T-helper 17 cell (primary cell): ENCODE results near the gene ARSB. TPM values are rescaled to one million over a fixed set of nuclear protein-coding genes. Genes with fewer than 3 reads are reported as not detected.

Experiments used
- ATAC-seq: fragments of 150-1000 bp; cut with Tn5 transposase; 2 replicates; pipeline ENCODE4 v1.10.0; 2021; ENCODE audit warnings: mild to moderate bottlenecking, moderate library complexity
- DNase-seq, 3 donors: peaks; one replicate each; pipeline versions ENCODE4 v3.0.0 to v3.0.0-alpha.2; 2020 to 2021
- H3K9me3 ChIP-seq: one replicate; pipeline ENCODE4 v1.7.0; 2013; ENCODE audit warnings: low read length, mild to moderate bottlenecking; ENCODE audit not compliant: control insufficient read depth, poor library complexity, severe bottlenecking
- H3K27ac Mint-ChIP-seq: one replicate; pipeline ENCODE4 v1.8.0; 2022; ENCODE audit warnings: mild to moderate bottlenecking, moderate library complexity, mixed read lengths
- H3K27me3 Mint-ChIP-seq: one replicate; pipeline ENCODE4 v1.8.0; 2022; ENCODE audit warnings: mixed read lengths
- H3K36me3 Mint-ChIP-seq: one replicate; pipeline ENCODE4 v1.8.0; 2022; ENCODE audit warnings: low read depth, mixed read lengths
- H3K4me1 Mint-ChIP-seq: one replicate; pipeline ENCODE4 v1.8.0; 2022; ENCODE audit warnings: mild to moderate bottlenecking, mixed read lengths
- H3K4me3 Mint-ChIP-seq: one replicate; pipeline ENCODE4 v1.8.0; 2022; ENCODE audit warnings: mild to moderate bottlenecking, moderate library complexity, mixed read lengths
- total RNA-seq, 4 donors: library from RNA in 2 of 4; stranded (reverse) in 2 of 4; gene quantifications; one replicate each; pipeline ENCODE4 v1.2.3 and lab custom pipeline; 2022 to 2026

ARSB gene
- total RNA-seq, 2 donors from 2014 or later = 8.3 to 8.6 TPM

- no peak for ATAC-seq
- no peaks in the 10 kb centered on the region for H3K4me1 Mint-ChIP-seq
- H3K4me3 Mint-ChIP-seq = no peak overlapping the region
- H3K27me3 Mint-ChIP-seq = no peaks in the 10 kb centered on the region
- peaks cover 4% of the 10 kb centered on the region for H3K36me3 Mint-ChIP-seq
- H3K27ac Mint-ChIP-seq = no peak overlapping the region
- no peaks in the 10 kb centered on the region for H3K9me3 ChIP-seq
- no peak for DNase-seq
Measured at GRCh38 chr5:78791501-78792100, 193.5 kb downstream of the ARSB start.

GRCh38 chr5:78787783-78788182 lies 197.3 kb downstream of the ARSB start:
- DNase-seq (no peak), ATAC-seq (no peak)
- Mint-ChIP-seq H3K4me1 (no peaks in the 10 kb centered on the region), H3K4me3 (no peak overlapping the region), H3K27ac (no peak overlapping the region), H3K36me3 (no peaks in the 10 kb centered on the region), H3K27me3 (no peaks in the 10 kb centered on the region)
- H3K9me3 ChIP-seq = no peaks in the 10 kb centered on the region

- peaks cover 4% of the 10 kb centered on the region for H3K36me3 Mint-ChIP-seq
- H3K27ac Mint-ChIP-seq = no peak overlapping the region
- H3K4me3 Mint-ChIP-seq = no peak overlapping the region
- no peak for DNase-seq
- ATAC-seq = no peak
- H3K4me1 Mint-ChIP-seq = no peaks in the 10 kb centered on the region
- H3K9me3 ChIP-seq = no peaks in the 10 kb centered on the region
- H3K27me3 Mint-ChIP-seq = no peaks in the 10 kb centered on the region
Measured at GRCh38 chr5:78785454-78785853, 199.7 kb downstream of the ARSB start.

- H3K36me3 Mint-ChIP-seq = peaks cover 12% of the 10 kb centered on the region
- DNase-seq (no peak), ATAC-seq (no peak)
- H3K27ac Mint-ChIP-seq = no peak overlapping the region
- H3K27me3 Mint-ChIP-seq = no peaks in the 10 kb centered on the region
- H3K4me3 Mint-ChIP-seq = no peak overlapping the region
- no peaks in the 10 kb centered on the region for H3K4me1 Mint-ChIP-seq
- H3K9me3 ChIP-seq = no peaks in the 10 kb centered on the region
Measured at GRCh38 chr5:78783434-78784130, 201.5 kb downstream of the ARSB start.

GRCh38 chr5:78782728-78783127 lies 202.4 kb downstream of the ARSB start:
- no peak for ATAC-seq
- Mint-ChIP-seq H3K36me3 (peaks cover 12% of the 10 kb centered on the region), H3K27me3 (no peaks in the 10 kb centered on the region), H3K4me3 (no peak overlapping the region), H3K27ac (no peak overlapping the region), H3K4me1 (no peaks in the 10 kb centered on the region)
- H3K9me3 ChIP-seq = no peaks in the 10 kb centered on the region
- no peak for DNase-seq

GRCh38 chr5:78781611-78782286 lies 203.4 kb downstream of the ARSB start:
- DNase-seq (no peak), ATAC-seq (no peak)
- Mint-ChIP-seq H3K27me3 (no peaks in the 10 kb centered on the region), H3K27ac (no peak overlapping the region), H3K4me3 (no peak overlapping the region), H3K4me1 (no peaks in the 10 kb centered on the region), H3K36me3 (peaks cover 12% of the 10 kb centered on the region)
- no peaks in the 10 kb centered on the region for H3K9me3 ChIP-seq

- Mint-ChIP-seq H3K4me1 (no peaks in the 10 kb centered on the region), H3K36me3 (peaks cover 12% of the 10 kb centered on the region), H3K27me3 (no peaks in the 10 kb centered on the region), H3K4me3 (no peak overlapping the region), H3K27ac (no peak overlapping the region)
- no peak for DNase-seq
- H3K9me3 ChIP-seq = no peaks in the 10 kb centered on the region
- ATAC-seq = no peak
Measured at GRCh38 chr5:78779771-78780616, 205.1 kb downstream of the ARSB start.

GRCh38 chr5:78779262-78779661 lies 205.8 kb downstream of the ARSB start:
- Mint-ChIP-seq H3K27me3 (no peaks in the 10 kb centered on the region), H3K4me1 (no peaks in the 10 kb centered on the region), H3K27ac (no peak overlapping the region), H3K4me3 (no peak overlapping the region), H3K36me3 (peaks cover 12% of the 10 kb centered on the region)
- ATAC-seq = no peak
- no peaks in the 10 kb centered on the region for H3K9me3 ChIP-seq
- DNase-seq = no peak

- ATAC-seq (no peak), DNase-seq (no peak)
- Mint-ChIP-seq H3K27ac (no peak overlapping the region), H3K4me3 (no peak overlapping the region), H3K4me1 (no peaks in the 10 kb centered on the region), H3K27me3 (no peaks in the 10 kb centered on the region), H3K36me3 (peaks cover 12% of the 10 kb centered on the region)
- no peaks in the 10 kb centered on the region for H3K9me3 ChIP-seq
Measured at GRCh38 chr5:78778538-78778937, 206.6 kb downstream of the ARSB start.

- no peaks in the 10 kb centered on the region for H3K27me3 Mint-ChIP-seq
- H3K4me3 Mint-ChIP-seq = no peak overlapping the region
- ATAC-seq (no peak), DNase-seq (no peak)
- no peaks in the 10 kb centered on the region for H3K9me3 ChIP-seq
- H3K36me3 Mint-ChIP-seq = peaks cover 12% of the 10 kb centered on the region
- no peak overlapping the region for H3K27ac Mint-ChIP-seq
- no peaks in the 10 kb centered on the region for H3K4me1 Mint-ChIP-seq
Measured at GRCh38 chr5:78777901-78778300, 207.2 kb downstream of the ARSB start.

GRCh38 chr5:78776637-78777036 lies 208.5 kb downstream of the ARSB start:
- ATAC-seq = no peak
- DNase-seq = no peak
- H3K27me3 Mint-ChIP-seq = no peaks in the 10 kb centered on the region
- no peak overlapping the region for H3K27ac Mint-ChIP-seq
- H3K4me1 Mint-ChIP-seq = peaks cover 4% of the 10 kb centered on the region
- no peak overlapping the region for H3K4me3 Mint-ChIP-seq
- peaks cover 12% of the 10 kb centered on the region for H3K36me3 Mint-ChIP-seq
- H3K9me3 ChIP-seq = no peaks in the 10 kb centered on the region

GRCh38 chr5:78773655-78774054 lies 211.5 kb downstream of the ARSB start:
- Mint-ChIP-seq H3K4me3 (no peak overlapping the region), H3K4me1 (peaks cover 6% of the 10 kb centered on the region), H3K36me3 (no peaks in the 10 kb centered on the region), H3K27ac (no peak overlapping the region), H3K27me3 (no peaks in the 10 kb centered on the region)
- H3K9me3 ChIP-seq = no peaks in the 10 kb centered on the region
- no peak for ATAC-seq
- no peak for DNase-seq
